Stromal cell of bone marrow (primary cell): ENCODE measurements around the gene SLC4A3.
"Not testable (repeated sequence)": the region's sequence is repeated elsewhere in the genome, so short reads cannot be mapped to it uniquely, and the experiment has no call there.

Experiments
- DNase-seq: peaks from one replicate; pipeline ENCODE4 v3.0.0-alpha.2; 2012; ENCODE audit warnings: low read depth

The SLC4A3 gene

GRCh38 chr2:219648963-219649362, 21.5 kb downstream of the SLC4A3 start:
- DNase-seq = no peak

- DNase-seq = no peak
These were observed 23.2 kb downstream of the SLC4A3 start for GRCh38 chr2:219650426-219651248.

- DNase-seq = not testable (repeated sequence)
These were observed 24.2 kb downstream of the SLC4A3 start for GRCh38 chr2:219651656-219652055.

- no peak for DNase-seq
These were observed 29.1 kb downstream of the SLC4A3 start for GRCh38 chr2:219656526-219656925.

GRCh38 chr2:219658196-219658846, 30.9 kb downstream of the SLC4A3 start:
- peak; percentile 56 for DNase-seq

- DNase-seq = no peak
These were observed 31.4 kb downstream of the SLC4A3 start for GRCh38 chr2:219658874-219659273.

- DNase-seq = no peak
These were observed 33.9 kb downstream of the SLC4A3 start for GRCh38 chr2:219661197-219661954.

GRCh38 chr2:219661955-219662395, 34.5 kb downstream of the SLC4A3 start:
- DNase-seq = no peak

GRCh38 chr2:219662566-219662965, 35.1 kb downstream of the SLC4A3 start:
- DNase-seq = no peak

GRCh38 chr2:219663116-219663762, 35.8 kb downstream of the SLC4A3 start:
- DNase-seq = no peak

- no peak for DNase-seq
These were observed 36.6 kb downstream of the SLC4A3 start for GRCh38 chr2:219664041-219664440.

GRCh38 chr2:219664944-219665343, 37.5 kb downstream of the SLC4A3 start:
- no peak for DNase-seq

- DNase-seq = no peak
These were observed 38.5 kb downstream of the SLC4A3 start for GRCh38 chr2:219665926-219666325.

- DNase-seq = no peak
These were observed 40.9 kb downstream of the SLC4A3 start for GRCh38 chr2:219668316-219668715.

GRCh38 chr2:219670386-219670785, 43.0 kb downstream of the SLC4A3 start:
- no peak for DNase-seq

- DNase-seq = no peak
These were observed 43.8 kb downstream of the SLC4A3 start for GRCh38 chr2:219671279-219671678.

GRCh38 chr2:219672406-219672805, 45.0 kb downstream of the SLC4A3 start:
- no peak for DNase-seq

- no peak for DNase-seq
These were observed 47.8 kb downstream of the SLC4A3 start for GRCh38 chr2:219675221-219675620.

- DNase-seq = no peak
These were observed 49.2 kb downstream of the SLC4A3 start for GRCh38 chr2:219676586-219676985.

- no peak for DNase-seq
These were observed 51.6 kb downstream of the SLC4A3 start for GRCh38 chr2:219679041-219679440.

GRCh38 chr2:219679571-219679970, 52.1 kb downstream of the SLC4A3 start:
- no peak for DNase-seq
